ENCODE results near the gene MVK. TPM values are rescaled to one million over a fixed set of nuclear protein-coding genes. Genes with fewer than 3 reads are reported as not detected.

The MVK gene
- total and polyA plus RNA-seq, 4 donors = 22.4 to 62.7 (median 37.2) TPM

DNA sequence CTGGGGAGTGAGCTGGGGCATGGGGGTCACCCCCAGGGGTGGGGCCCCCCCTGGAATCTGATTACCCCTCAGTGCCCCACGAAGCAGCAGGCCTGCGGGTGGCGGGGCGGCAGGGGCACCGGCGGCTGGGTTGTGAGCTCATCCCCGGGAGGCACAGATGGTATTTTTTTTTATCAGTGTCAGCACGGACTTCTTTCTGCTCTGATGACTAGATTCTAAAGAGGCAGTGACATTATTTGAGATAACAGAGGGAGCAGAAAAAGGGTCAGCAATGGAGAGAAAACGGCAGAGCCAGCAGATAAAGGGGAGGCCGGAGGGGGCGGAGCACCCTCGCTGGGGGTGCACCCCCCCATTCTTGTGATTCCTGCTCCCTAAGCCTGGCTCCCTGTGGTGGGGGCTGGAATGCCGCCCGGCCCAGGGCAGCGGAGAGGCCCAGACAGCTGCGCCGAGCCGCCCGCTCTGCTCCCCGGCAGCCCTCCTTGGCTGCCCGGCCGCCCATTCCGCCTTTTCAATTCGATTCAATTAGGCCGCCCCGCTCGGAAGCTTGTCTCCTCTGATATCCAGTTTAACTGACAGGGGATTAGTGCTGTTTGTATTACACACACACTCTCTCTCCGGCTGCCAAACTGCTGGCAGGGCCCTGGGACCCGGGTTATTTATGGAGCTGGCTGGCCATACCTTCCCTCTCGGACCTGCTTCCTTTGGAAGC lies 32.9 kb downstream of the MVK start:
- ATAC-seq (ENCODE audit: insufficient read depth, low FRiP score) = no peak
- Histone ChIP-seq H3K9me3 (ENCODE audit: control insufficient read depth in 4 of 4, insufficient read depth in 3 of 4, low read length in 3 of 4) (peaks cover 0 to 6% (median 0%) of the 10 kb centered on the region in 4 donors), H3K27ac (ENCODE audit: low read depth in 1 of 2, low read length in 1 of 2) (peak overlapping the region in 1 of 2 donors; percentile 37), H3K36me3 (ENCODE audit: control insufficient read depth in 4 of 4, insufficient read depth in 4 of 4, low read length in 4 of 4) (no peaks in the 10 kb centered on the region), H3K4me3 (no peak overlapping the region), H3K27me3 (ENCODE audit: control insufficient read depth in 3 of 3, insufficient read depth in 3 of 3, low read length in 2 of 3) (no peaks in the 10 kb centered on the region), H3K4me1 (ENCODE audit: control insufficient read depth in 5 of 5, insufficient read depth in 5 of 5, low read length in 5 of 5) (peaks cover 0 to 16% (median 0%) of the 10 kb centered on the region in 5 donors), H3K9ac (ENCODE audit: insufficient read depth in 1 of 2, low read length in 2 of 2) (no peak overlapping the region)
- 33 to 43% methylated on average over 22 to 30 of the region's 30 CpGs for WGBS, 2 donors
- TF ChIP-seq, protein P1, sequence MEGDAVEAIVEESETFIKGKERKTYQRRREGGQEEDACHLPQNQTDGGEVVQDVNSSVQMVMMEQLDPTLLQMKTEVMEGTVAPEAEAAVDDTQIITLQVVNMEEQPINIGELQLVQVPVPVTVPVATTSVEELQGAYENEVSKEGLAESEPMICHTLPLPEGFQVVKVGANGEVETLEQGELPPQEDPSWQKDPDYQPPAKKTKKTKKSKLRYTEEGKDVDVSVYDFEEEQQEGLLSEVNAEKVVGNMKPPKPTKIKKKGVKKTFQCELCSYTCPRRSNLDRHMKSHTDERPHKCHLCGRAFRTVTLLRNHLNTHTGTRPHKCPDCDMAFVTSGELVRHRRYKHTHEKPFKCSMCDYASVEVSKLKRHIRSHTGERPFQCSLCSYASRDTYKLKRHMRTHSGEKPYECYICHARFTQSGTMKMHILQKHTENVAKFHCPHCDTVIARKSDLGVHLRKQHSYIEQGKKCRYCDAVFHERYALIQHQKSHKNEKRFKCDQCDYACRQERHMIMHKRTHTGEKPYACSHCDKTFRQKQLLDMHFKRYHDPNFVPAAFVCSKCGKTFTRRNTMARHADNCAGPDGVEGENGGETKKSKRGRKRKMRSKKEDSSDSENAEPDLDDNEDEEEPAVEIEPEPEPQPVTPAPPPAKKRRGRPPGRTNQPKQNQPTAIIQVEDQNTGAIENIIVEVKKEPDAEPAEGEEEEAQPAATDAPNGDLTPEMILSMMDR (IDR thresholded peaks at IDR 0.05; ENCODE audit: control extremely low read depth, extremely low read depth) = no peak
- DNase-seq = peak; percentile 75 to 77 (median 77)

DNA sequence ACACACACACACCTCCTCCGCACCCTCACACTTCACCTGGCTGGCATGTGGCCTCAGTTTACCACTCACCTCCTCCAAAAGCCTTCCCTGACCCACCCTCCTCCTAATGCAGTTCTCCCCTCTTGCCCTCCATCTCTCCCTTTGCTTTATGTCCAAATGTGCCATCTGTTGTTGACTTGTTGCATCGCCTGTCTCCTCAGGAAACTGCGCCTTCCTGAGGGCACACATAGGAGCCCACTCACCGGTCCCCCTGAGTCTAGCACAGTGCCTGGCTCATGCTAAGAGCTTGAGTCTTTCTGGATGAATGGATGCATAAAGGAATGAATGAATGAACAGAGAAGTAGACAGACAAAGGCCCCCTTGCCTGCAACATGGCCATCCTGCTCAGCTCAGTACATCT lies 34.0 kb downstream of the MVK start:
- Histone ChIP-seq H3K36me3 (ENCODE audit: control insufficient read depth in 4 of 4, insufficient read depth in 4 of 4, low read length in 4 of 4) (no peaks in the 10 kb centered on the region), H3K9ac (ENCODE audit: insufficient read depth in 1 of 2, low read length in 2 of 2) (no peak overlapping the region), H3K27me3 (ENCODE audit: control insufficient read depth in 3 of 3, insufficient read depth in 3 of 3, low read length in 2 of 3) (no peaks in the 10 kb centered on the region), H3K27ac (ENCODE audit: low read depth in 1 of 2, low read length in 1 of 2) (no peak overlapping the region), H3K4me3 (no peak overlapping the region), H3K4me1 (ENCODE audit: control insufficient read depth in 5 of 5, insufficient read depth in 5 of 5, low read length in 5 of 5) (peaks cover 0 to 16% (median 0%) of the 10 kb centered on the region in 5 donors), H3K9me3 (ENCODE audit: control insufficient read depth in 4 of 4, insufficient read depth in 3 of 4, low read length in 3 of 4) (peaks cover 0 to 6% (median 0%) of the 10 kb centered on the region in 4 donors)
- 83 to 91% methylated on average over 4 of the region's 4 CpGs for WGBS, 2 donors
- DNase-seq (no peak), ATAC-seq (ENCODE audit: insufficient read depth, low FRiP score) (no peak)
- TF ChIP-seq, protein P1 (IDR thresholded peaks at IDR 0.05; ENCODE audit: control extremely low read depth, extremely low read depth) = no peak

DNA sequence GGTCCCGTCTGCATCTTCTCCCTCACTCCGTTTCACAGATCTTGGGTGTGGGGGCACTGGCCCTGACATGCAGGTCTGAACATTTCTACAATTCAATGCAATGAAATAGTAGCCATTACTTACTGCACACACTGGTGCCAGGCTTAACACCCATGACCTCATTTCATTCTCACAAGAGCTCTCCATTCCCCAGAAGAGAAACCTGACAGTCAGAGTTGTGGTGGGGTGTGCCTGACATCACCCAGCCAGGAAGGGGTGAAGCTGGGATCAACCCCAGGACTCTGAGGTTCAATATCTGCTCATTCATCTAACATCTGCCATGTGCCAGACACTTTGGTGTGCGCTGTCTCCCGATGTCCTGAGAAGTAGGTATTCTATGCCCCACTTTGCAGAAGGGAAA lies 34.7 kb downstream of the MVK start:
- DNase-seq (no peak), ATAC-seq (ENCODE audit: insufficient read depth, low FRiP score) (no peak)
- H3K27ac ChIP-seq (ENCODE audit: low read depth in 1 of 2, low read length in 1 of 2) = no peak overlapping the region
- no peaks in the 10 kb centered on the region for H3K36me3 ChIP-seq (ENCODE audit: control insufficient read depth in 4 of 4, insufficient read depth in 4 of 4, low read length in 4 of 4)
- TF ChIP-seq, protein P1 (IDR thresholded peaks at IDR 0.05; ENCODE audit: control extremely low read depth, extremely low read depth) = no peak
- H3K9me3 ChIP-seq (ENCODE audit: control insufficient read depth in 4 of 4, insufficient read depth in 3 of 4, low read length in 3 of 4) = peaks cover 0 to 6% (median 0%) of the 10 kb centered on the region in 4 donors
- no peak overlapping the region for H3K9ac ChIP-seq (ENCODE audit: insufficient read depth in 1 of 2, low read length in 2 of 2)
- no peak overlapping the region for H3K4me3 ChIP-seq
- peaks cover 0 to 5% (median 4%) of the 10 kb centered on the region in 3 donors for H3K27me3 ChIP-seq (ENCODE audit: control insufficient read depth in 3 of 3, insufficient read depth in 3 of 3, low read length in 2 of 3)
- WGBS, 2 donors = 79 to 88% methylated on average over 4 of the region's 4 CpGs
- H3K4me1 ChIP-seq (ENCODE audit: control insufficient read depth in 5 of 5, insufficient read depth in 5 of 5, low read length in 5 of 5) = peaks cover 0 to 16% (median 0%) of the 10 kb centered on the region in 5 donors
